Esophagus muscularis mucosa (tissue), 4 donors: ENCODE results near the gene TRAPPC4.
"Not testable (repeated sequence)": the region's sequence is repeated elsewhere in the genome, so short reads cannot be mapped to it uniquely, and the experiment has no call there.

Experiments used
- EP300 ChIP-seq: sonication (generic); formaldehyde crosslinking; IDR thresholded peaks from one replicate; pipeline ENCODE4 v1.6.1; 2017; ENCODE audit warnings: antibody characterized with exemption
- POLR2A ChIP-seq: fragments of 450-650 bp; IDR thresholded peaks from one replicate; pipeline ENCODE4 v1.6.1; 2017; ENCODE audit warnings: antibody characterized with exemption, moderate library complexity, mild to moderate bottlenecking, low read depth
- POLR2AphosphoS5 ChIP-seq, 2 donors: sonication (generic); formaldehyde crosslinking; IDR thresholded peaks; one replicate each; pipeline ENCODE4 v1.6.1; 2017; ENCODE audit warnings: antibody characterized with exemption in 2 of 2
- TF ChIP-seq, protein P1 (sequence below), 3 experiments: fragments of 200-600 bp in 2 of 3; fragments of 450-650 bp in 1 of 3; sonication (generic) in 2 of 3; IDR thresholded peaks; one replicate each; pipeline ENCODE4 v1.5.1; 2017 to 2019; ENCODE audit warnings: antibody characterized with exemption in 3 of 3, mild to moderate bottlenecking in 2 of 3, moderate library complexity in 1 of 3

DNA sequence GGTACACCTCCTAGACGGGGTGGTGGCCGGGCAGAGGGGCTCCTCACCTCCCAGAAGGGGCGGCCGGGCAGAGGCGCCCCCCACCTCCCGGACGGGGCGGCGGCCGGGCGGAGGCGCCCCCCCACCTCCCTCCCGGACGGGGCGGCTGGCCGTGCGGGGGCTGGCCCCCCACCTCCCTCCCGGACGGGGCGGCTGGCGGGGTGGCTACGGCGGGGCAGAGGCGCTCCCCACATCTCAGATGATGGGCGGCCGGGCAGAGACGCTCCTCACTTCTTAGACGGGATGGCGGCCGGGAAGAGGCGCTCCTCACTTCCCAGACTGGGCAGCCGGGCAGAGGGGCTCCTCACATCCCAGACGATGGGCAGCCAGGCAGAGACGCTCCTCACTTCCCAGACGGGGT, 40.6 kb downstream of the TRAPPC4 start:
- TF ChIP-seq, protein P1, sequence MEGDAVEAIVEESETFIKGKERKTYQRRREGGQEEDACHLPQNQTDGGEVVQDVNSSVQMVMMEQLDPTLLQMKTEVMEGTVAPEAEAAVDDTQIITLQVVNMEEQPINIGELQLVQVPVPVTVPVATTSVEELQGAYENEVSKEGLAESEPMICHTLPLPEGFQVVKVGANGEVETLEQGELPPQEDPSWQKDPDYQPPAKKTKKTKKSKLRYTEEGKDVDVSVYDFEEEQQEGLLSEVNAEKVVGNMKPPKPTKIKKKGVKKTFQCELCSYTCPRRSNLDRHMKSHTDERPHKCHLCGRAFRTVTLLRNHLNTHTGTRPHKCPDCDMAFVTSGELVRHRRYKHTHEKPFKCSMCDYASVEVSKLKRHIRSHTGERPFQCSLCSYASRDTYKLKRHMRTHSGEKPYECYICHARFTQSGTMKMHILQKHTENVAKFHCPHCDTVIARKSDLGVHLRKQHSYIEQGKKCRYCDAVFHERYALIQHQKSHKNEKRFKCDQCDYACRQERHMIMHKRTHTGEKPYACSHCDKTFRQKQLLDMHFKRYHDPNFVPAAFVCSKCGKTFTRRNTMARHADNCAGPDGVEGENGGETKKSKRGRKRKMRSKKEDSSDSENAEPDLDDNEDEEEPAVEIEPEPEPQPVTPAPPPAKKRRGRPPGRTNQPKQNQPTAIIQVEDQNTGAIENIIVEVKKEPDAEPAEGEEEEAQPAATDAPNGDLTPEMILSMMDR (IDR thresholded peaks at IDR 0.05), result not testable (repeated sequence)
- not testable (repeated sequence) for TF ChIP-seq EP300; POLR2AphosphoS5 (IDR thresholded peaks at IDR 0.05); POLR2A
